ENCODE results near the gene MYLK2.

MYLK2 gene

DNA sequence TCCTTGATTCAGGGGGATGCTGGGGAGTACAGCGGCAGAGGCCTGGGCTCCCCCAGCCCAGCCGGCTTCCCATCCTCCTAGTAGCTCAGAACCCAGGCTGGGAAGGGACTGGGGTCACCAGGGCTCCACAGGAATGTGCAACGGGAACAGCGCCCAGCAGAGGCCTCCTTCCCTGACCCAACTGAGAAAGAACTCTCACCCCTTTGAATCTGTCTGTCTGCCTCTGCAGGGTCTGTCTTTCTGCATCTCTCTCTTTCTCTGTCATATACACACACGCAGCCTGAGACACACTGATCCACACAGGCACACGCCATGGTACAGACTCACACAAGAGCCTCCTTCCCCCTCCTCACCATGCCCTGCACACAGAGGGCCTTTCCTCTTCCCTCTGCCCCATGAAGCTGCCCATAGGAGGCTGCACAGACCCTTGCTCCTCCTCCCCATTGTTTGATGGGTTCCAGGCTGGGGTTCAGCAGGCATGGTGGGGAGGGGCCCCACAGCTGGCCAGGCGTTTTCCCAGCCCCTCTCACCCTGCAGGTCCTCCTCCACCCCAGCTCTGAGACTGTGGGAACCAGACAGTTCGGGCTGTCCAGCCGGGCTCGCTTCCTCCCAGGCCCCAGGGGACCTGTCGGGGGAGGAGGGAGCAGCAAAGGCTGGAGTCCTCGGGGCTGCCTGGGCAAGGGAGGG lies 23.5 kb downstream of the MYLK2 start:
- H2AK5ac ChIP-seq (ENCODE audit: low read length), result no peak overlapping the region
- no peak overlapping the region for H2BK5ac ChIP-seq (ENCODE audit: low read length)
- H3K18ac ChIP-seq (ENCODE audit: low read length), result no peak overlapping the region
- H2BK120ac ChIP-seq (ENCODE audit: low read depth, low read length), result no peak overlapping the region
- peak overlapping the region; percentile 35 for H3K56ac ChIP-seq (ENCODE audit: low read length)
- no peak for DNase-seq
- peaks cover 10% of the 10 kb centered on the region for H3K4me1 ChIP-seq (ENCODE audit: control insufficient read depth, low read depth, low read length)
- H3K4me3 ChIP-seq (ENCODE audit: low read length), result no peak overlapping the region
- H2BK15ac ChIP-seq (replicated peaks; ENCODE audit: low read depth), result no peak overlapping the region
- no peak overlapping the region for H3K9ac ChIP-seq (ENCODE audit: low read length)
- no peak overlapping the region for H3K27ac ChIP-seq (ENCODE audit: low read depth, low read length)
- no peak overlapping the region for H3K4me2 ChIP-seq (ENCODE audit: low read length)
- H3K79me2 ChIP-seq (ENCODE audit: control insufficient read depth, insufficient read depth, low read length), result no peaks in the 10 kb centered on the region
- no peaks in the 10 kb centered on the region for H3K36me3 ChIP-seq (ENCODE audit: control insufficient read depth, insufficient read depth, low read length)
- H3K23ac ChIP-seq (ENCODE audit: low read length), result no peak overlapping the region
- no peak overlapping the region for H4K5ac ChIP-seq (ENCODE audit: low read length)
- H3K4ac ChIP-seq (ENCODE audit: low read depth, low read length), result no peak overlapping the region
- no peak overlapping the region for H4K8ac ChIP-seq (ENCODE audit: low read depth, low read length)
- WGBS (ENCODE audit: extremely low coverage, insufficient coverage, low lambda C conversion rate), result no CpG with 5 or more reads among the region's 12 CpGs
- no peaks in the 10 kb centered on the region for H3K79me1 ChIP-seq (ENCODE audit: low read length)
- H3K27me3 ChIP-seq (ENCODE audit: insufficient read depth, low read length, poor library complexity), result no peaks in the 10 kb centered on the region

DNA sequence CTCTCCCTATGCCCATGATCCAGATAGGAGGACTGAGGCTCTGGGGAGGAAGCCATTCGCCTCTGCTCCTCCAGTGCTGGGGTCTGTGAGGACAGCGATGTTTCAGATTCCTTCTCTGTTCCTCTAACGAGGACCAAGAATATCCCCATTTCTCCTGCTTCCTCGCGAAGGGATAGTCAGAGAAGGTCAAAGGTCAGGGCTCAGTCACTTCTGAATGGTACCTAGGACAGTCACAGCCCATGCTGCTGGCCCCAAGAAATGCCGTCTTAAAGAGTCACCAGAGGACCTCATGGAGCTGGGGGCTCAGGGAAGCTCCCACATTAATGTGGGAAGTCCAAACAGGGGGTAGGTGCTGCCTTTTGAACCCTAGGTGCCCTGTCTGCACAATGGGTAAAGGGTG lies 24.1 kb downstream of the MYLK2 start:
- DNase-seq, result no peak
- Histone ChIP-seq H3K18ac (ENCODE audit: low read length) (no peak overlapping the region), H2BK15ac (replicated peaks; ENCODE audit: low read depth) (no peak overlapping the region), H3K23ac (ENCODE audit: low read length) (no peak overlapping the region), H4K5ac (ENCODE audit: low read length) (no peak overlapping the region), H3K36me3 (ENCODE audit: control insufficient read depth, insufficient read depth, low read length) (no peaks in the 10 kb centered on the region), H3K56ac (ENCODE audit: low read length) (no peak overlapping the region), H2BK120ac (ENCODE audit: low read depth, low read length) (no peak overlapping the region), H3K79me1 (ENCODE audit: low read length) (no peaks in the 10 kb centered on the region), H3K4me1 (ENCODE audit: control insufficient read depth, low read depth, low read length) (peaks cover 6% of the 10 kb centered on the region), H3K27ac (ENCODE audit: low read depth, low read length) (no peak overlapping the region), H2BK5ac (ENCODE audit: low read length) (no peak overlapping the region), H3K9ac (ENCODE audit: low read length) (no peak overlapping the region), H4K8ac (ENCODE audit: low read depth, low read length) (no peak overlapping the region), H3K4ac (ENCODE audit: low read depth, low read length) (no peak overlapping the region), H3K4me2 (ENCODE audit: low read length) (no peak overlapping the region), H3K4me3 (ENCODE audit: low read length) (no peak overlapping the region), H2AK5ac (ENCODE audit: low read length) (no peak overlapping the region), H3K79me2 (ENCODE audit: control insufficient read depth, insufficient read depth, low read length) (no peaks in the 10 kb centered on the region), H3K27me3 (ENCODE audit: insufficient read depth, low read length, poor library complexity) (no peaks in the 10 kb centered on the region)
- no CpG with 5 or more reads among the region's 6 CpGs for WGBS (ENCODE audit: extremely low coverage, insufficient coverage, low lambda C conversion rate)

DNA sequence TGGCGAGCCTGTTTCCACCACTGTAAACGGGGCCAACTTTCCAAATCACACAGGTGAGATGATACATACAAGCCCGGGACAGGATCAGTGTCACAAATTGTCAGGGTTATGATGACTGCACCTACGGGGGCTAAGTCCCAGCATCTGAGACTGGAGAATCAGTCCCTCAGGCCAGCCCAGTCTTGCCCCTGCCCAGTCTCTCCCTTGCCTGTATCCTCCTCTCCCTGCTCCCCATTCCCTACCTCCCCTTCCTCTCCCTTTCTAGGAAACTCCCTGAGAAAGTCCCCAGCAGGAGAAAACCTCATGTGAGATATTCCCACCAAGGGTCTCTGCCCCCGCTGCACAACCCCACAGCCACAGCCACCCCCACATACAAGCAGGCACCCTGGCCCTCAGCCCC lies 24.7 kb downstream of the MYLK2 start:
- Histone ChIP-seq H2AK5ac (ENCODE audit: low read length) (no peak overlapping the region), H3K4me3 (ENCODE audit: low read length) (no peak overlapping the region), H4K5ac (ENCODE audit: low read length) (no peak overlapping the region), H3K27ac (ENCODE audit: low read depth, low read length) (no peak overlapping the region), H3K18ac (ENCODE audit: low read length) (no peak overlapping the region), H3K4me1 (ENCODE audit: control insufficient read depth, low read depth, low read length) (peaks cover 6% of the 10 kb centered on the region), H2BK120ac (ENCODE audit: low read depth, low read length) (no peak overlapping the region), H3K4me2 (ENCODE audit: low read length) (no peak overlapping the region), H3K9ac (ENCODE audit: low read length) (no peak overlapping the region), H3K79me2 (ENCODE audit: control insufficient read depth, insufficient read depth, low read length) (no peaks in the 10 kb centered on the region), H2BK5ac (ENCODE audit: low read length) (no peak overlapping the region), H4K8ac (ENCODE audit: low read depth, low read length) (no peak overlapping the region), H3K23ac (ENCODE audit: low read length) (no peak overlapping the region), H2BK15ac (replicated peaks; ENCODE audit: low read depth) (no peak overlapping the region), H3K36me3 (ENCODE audit: control insufficient read depth, insufficient read depth, low read length) (no peaks in the 10 kb centered on the region), H3K56ac (ENCODE audit: low read length) (peak overlapping the region; percentile 6), H3K79me1 (ENCODE audit: low read length) (no peaks in the 10 kb centered on the region), H3K4ac (ENCODE audit: low read depth, low read length) (no peak overlapping the region), H3K27me3 (ENCODE audit: insufficient read depth, low read length, poor library complexity) (no peaks in the 10 kb centered on the region)
- WGBS (ENCODE audit: extremely low coverage, insufficient coverage, low lambda C conversion rate), result no CpG with 5 or more reads among the region's 5 CpGs
- DNase-seq, result no peak

DNA sequence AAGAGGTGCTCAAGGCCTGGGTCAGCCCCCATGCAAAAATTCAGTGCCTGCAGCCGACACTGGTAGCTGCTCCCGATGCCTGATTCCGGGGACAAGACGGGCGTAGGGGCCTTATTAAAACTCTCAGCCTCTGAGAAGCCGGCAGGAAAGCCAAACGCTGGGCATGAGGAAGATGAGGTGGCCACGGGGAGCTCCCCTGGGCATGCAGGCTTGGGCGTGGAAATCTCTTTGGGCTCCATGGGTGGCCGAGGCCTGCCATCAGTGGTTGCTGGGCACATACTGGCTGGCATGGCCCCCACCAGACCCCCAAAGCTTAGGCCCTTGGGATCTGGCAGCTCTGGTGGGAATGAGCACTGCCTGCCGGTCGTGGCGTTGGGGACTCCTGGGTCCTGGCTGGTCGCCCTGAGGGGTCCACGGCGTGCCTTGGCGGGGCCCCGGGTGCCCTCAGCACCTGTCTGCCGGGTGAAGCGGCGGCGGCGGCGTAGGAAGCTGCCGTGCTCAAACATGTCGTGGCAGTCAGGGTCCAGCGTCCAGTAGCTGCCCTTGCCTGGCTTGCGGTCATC lies 25.7 kb downstream of the MYLK2 start:
- no CpG with 5 or more reads among the region's 28 CpGs for WGBS (ENCODE audit: extremely low coverage, insufficient coverage, low lambda C conversion rate)
- Histone ChIP-seq H3K79me2 (ENCODE audit: control insufficient read depth, insufficient read depth, low read length) (no peaks in the 10 kb centered on the region), H4K5ac (ENCODE audit: low read length) (no peak overlapping the region), H2BK120ac (ENCODE audit: low read depth, low read length) (no peak overlapping the region), H3K36me3 (ENCODE audit: control insufficient read depth, insufficient read depth, low read length) (no peaks in the 10 kb centered on the region), H3K4me2 (ENCODE audit: low read length) (no peak overlapping the region), H3K79me1 (ENCODE audit: low read length) (no peaks in the 10 kb centered on the region), H2BK5ac (ENCODE audit: low read length) (no peak overlapping the region), H3K18ac (ENCODE audit: low read length) (no peak overlapping the region), H3K23ac (ENCODE audit: low read length) (no peak overlapping the region), H3K4ac (ENCODE audit: low read depth, low read length) (no peak overlapping the region), H3K27me3 (ENCODE audit: insufficient read depth, low read length, poor library complexity) (no peaks in the 10 kb centered on the region), H3K9ac (ENCODE audit: low read length) (no peak overlapping the region), H3K27ac (ENCODE audit: low read depth, low read length) (no peak overlapping the region), H3K4me3 (ENCODE audit: low read length) (no peak overlapping the region), H3K4me1 (ENCODE audit: control insufficient read depth, low read depth, low read length) (peaks cover 6% of the 10 kb centered on the region), H4K8ac (ENCODE audit: low read depth, low read length) (no peak overlapping the region), H2BK15ac (replicated peaks; ENCODE audit: low read depth) (no peak overlapping the region), H2AK5ac (ENCODE audit: low read length) (no peak overlapping the region), H3K56ac (ENCODE audit: low read length) (no peak overlapping the region)
- no peak for DNase-seq

DNA sequence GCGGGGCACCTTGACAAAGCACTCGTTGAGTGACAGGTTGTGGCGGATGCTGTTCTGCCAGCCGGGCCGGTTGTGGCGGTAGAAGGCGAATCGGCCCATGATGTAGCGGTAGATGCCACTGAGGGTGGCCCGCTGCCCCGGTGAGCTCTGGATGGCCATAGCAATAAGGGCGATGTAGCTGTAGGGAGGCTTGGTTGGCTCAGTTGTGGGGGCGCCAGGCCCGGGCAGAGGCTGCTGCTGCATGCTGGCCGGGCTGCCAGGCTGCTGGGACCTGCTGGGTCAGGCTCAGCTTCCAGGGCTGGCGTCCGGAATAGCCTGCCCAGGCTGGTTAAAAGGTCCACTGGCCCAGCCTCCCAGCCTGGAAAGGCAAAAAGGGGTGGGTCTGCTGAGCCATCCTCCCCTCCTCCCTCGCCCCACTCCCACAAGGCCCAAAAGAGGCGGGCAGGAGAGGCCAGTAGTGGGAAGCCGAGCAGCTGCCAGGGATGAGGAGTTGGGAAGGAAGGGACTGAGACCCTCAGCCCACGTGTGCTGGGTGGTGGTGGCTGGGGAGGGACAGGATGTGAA lies 26.2 kb downstream of the MYLK2 start, which contains the start of gene FOXS1:
FOXS1 (minus strand) TSS at position 305 of the 564 bp plus-strand sequence; CDS start at position 243, 62 bp downstream.
- Histone ChIP-seq H3K23ac (ENCODE audit: low read length) (no peak within 1 kb of the TSS), H2BK15ac (replicated peaks; ENCODE audit: low read depth) (no peak within 1 kb of the TSS), H3K27ac (ENCODE audit: low read depth, low read length) (no peak within 1 kb of the TSS), H3K18ac (ENCODE audit: low read length) (no peak within 1 kb of the TSS), H3K27me3 (ENCODE audit: insufficient read depth, low read length, poor library complexity) (peaks cover 4% of the 10 kb centered on the region), H3K4ac (ENCODE audit: low read depth, low read length) (no peak within 1 kb of the TSS), H2BK5ac (ENCODE audit: low read length) (no peak within 1 kb of the TSS), H4K8ac (ENCODE audit: low read depth, low read length) (no peak within 1 kb of the TSS), H3K9ac (ENCODE audit: low read length) (no peak within 1 kb of the TSS), H3K4me3 (ENCODE audit: low read length) (no peak within 1 kb of the TSS), H3K4me1 (ENCODE audit: control insufficient read depth, low read depth, low read length) (peaks cover 6% of the 10 kb centered on the region), H2AK5ac (ENCODE audit: low read length) (no peak within 1 kb of the TSS), H3K56ac (ENCODE audit: low read length) (peak within 1 kb of the TSS; percentile 57), H3K4me2 (ENCODE audit: low read length) (no peak within 1 kb of the TSS), H3K79me2 (ENCODE audit: control insufficient read depth, insufficient read depth, low read length) (no peaks in the 10 kb centered on the region), H2BK120ac (ENCODE audit: low read depth, low read length) (no peak within 1 kb of the TSS), H3K36me3 (ENCODE audit: control insufficient read depth, insufficient read depth, low read length) (no peaks in the 10 kb centered on the region), H4K5ac (ENCODE audit: low read length) (no peak within 1 kb of the TSS), H3K79me1 (ENCODE audit: low read length) (no peaks in the 10 kb centered on the region)
- WGBS (ENCODE audit: extremely low coverage, insufficient coverage, low lambda C conversion rate), result no CpG with 5 or more reads among the region's 21 CpGs
- DNase-seq, result peak; percentile 55

Data from mesendoderm (in vitro differentiated cells).